HEK293 (cell line): ENCODE measurements around the gene ISY1.
A peak's percentile ranks its signal among the peaks of the same experiment; 100 is the strongest.

Source experiments
- CTCF ChIA-PET: fragments of 350-600 bp; formaldehyde crosslinking; extraction: SDS; loops from one replicate; lab custom pipeline; 2021; ENCODE audit warnings: antibody characterized with exemption; lab: Yijun Ruan, JAX
- POLR2A ChIA-PET: fragments of 300-600 bp; formaldehyde crosslinking; extraction: SDS; loops from one replicate; lab custom pipeline; 2020; ENCODE audit warnings: antibody characterized with exemption, inconsistent platforms; lab: Yijun Ruan, JAX
- H3K27ac ChIP-seq: fragments of 200-500 bp; sonication (Bioruptor generic); 2 replicates; pipeline ENCODE4 v1.5.1; 2014; ENCODE audit warnings: low read depth, low read length, control low read depth, inconsistent platforms; ENCODE audit errors: extremely low read depth
- H3K36me3 ChIP-seq, 2 experiments: fragments of 200-500 bp in 1 of 2; sonication (Bioruptor generic) in 1 of 2; 1 replicate in 1 of 2; 2 replicates in 1 of 2; pipeline ENCODE4 v1.5.1; 2014 to 2017; ENCODE audit warnings: inconsistent platforms in 2 of 2, low read length in 2 of 2; ENCODE audit not compliant: control insufficient read depth in 2 of 2, insufficient read depth in 1 of 2
- H3K4me1 ChIP-seq: fragments of 200-500 bp; sonication (Bioruptor generic); 2 replicates; pipeline ENCODE4 v1.5.1; 2014; ENCODE audit warnings: mild to moderate bottlenecking, low read length, inconsistent platforms; ENCODE audit not compliant: control insufficient read depth, insufficient read depth
- H3K4me3 ChIP-seq: 2 replicates; pipeline ENCODE4 v1.5.1; 2011; ENCODE audit warnings: low read depth, mild to moderate bottlenecking, control low read depth, low read length, moderate library complexity
- H3K9me3 ChIP-seq: fragments of 200-500 bp; sonication (Bioruptor generic); 2 replicates; pipeline ENCODE4 v1.5.1; 2014; ENCODE audit warnings: low read depth, low read length, inconsistent platforms; ENCODE audit not compliant: control insufficient read depth, insufficient read depth
- ATF2 ChIP-seq: fragments of 450-650 bp; formaldehyde crosslinking; IDR thresholded peaks from 2 replicates; pipeline ENCODE4 v1.5.1; 2016; ENCODE audit warnings: missing biosample characterization, missing genetic modification characterization, low read depth
- KLF7 ChIP-seq: fragments of 450-650 bp; formaldehyde crosslinking; IDR thresholded peaks from 2 replicates; pipeline ENCODE4 v1.5.1; 2016; ENCODE audit warnings: missing biosample characterization, missing genetic modification characterization, borderline replicate concordance
- PRDM4 ChIP-seq: fragments of 450-650 bp; formaldehyde crosslinking; IDR thresholded peaks from 2 replicates; pipeline ENCODE4 v1.5.1; 2017; ENCODE audit warnings: missing biosample characterization, missing genetic modification characterization
- RBAK ChIP-seq: fragments of 450-650 bp; formaldehyde crosslinking; IDR thresholded peaks from 2 replicates; pipeline ENCODE4 v1.5.1; 2016; ENCODE audit warnings: missing biosample characterization, missing genetic modification characterization
- REST ChIP-seq: fragments of 450-650 bp; formaldehyde crosslinking; IDR thresholded peaks from 2 replicates; pipeline ENCODE4 v1.5.1; 2016; ENCODE audit warnings: missing biosample characterization, missing genetic modification characterization
- SP3 ChIP-seq: fragments of 450-650 bp; formaldehyde crosslinking; IDR thresholded peaks from 2 replicates; pipeline ENCODE4 v1.5.1; 2016; ENCODE audit warnings: missing biosample characterization, missing genetic modification characterization
- ZFP3 ChIP-seq: fragments of 450-650 bp; formaldehyde crosslinking; IDR thresholded peaks from 2 replicates; pipeline ENCODE4 v1.5.1; 2016; ENCODE audit warnings: low read depth, missing biosample characterization, missing genetic modification characterization
- ZFP41 ChIP-seq: fragments of 450-650 bp; formaldehyde crosslinking; IDR thresholded peaks from 2 replicates; pipeline ENCODE4 v1.5.1; 2016; ENCODE audit warnings: missing biosample characterization, missing genetic modification characterization, borderline replicate concordance
- ZNF169 ChIP-seq: fragments of 450-650 bp; formaldehyde crosslinking; IDR thresholded peaks from 2 replicates; pipeline ENCODE4 v1.5.1; 2016; ENCODE audit warnings: missing biosample characterization, missing genetic modification characterization
- ZNF18 ChIP-seq: fragments of 450-650 bp; formaldehyde crosslinking; IDR thresholded peaks from 2 replicates; pipeline ENCODE4 v1.5.1; 2016; ENCODE audit warnings: missing biosample characterization, missing genetic modification characterization
- ZNF514 ChIP-seq: fragments of 450-650 bp; formaldehyde crosslinking; IDR thresholded peaks from 2 replicates; pipeline ENCODE4 v1.5.1; 2016; ENCODE audit warnings: missing biosample characterization, missing genetic modification characterization
- ZNF544 ChIP-seq: fragments of 450-650 bp; formaldehyde crosslinking; IDR thresholded peaks from 2 replicates; pipeline ENCODE4 v1.5.0; 2017; ENCODE audit warnings: missing biosample characterization, missing genetic modification characterization
- ZNF600 ChIP-seq: fragments of 450-650 bp; formaldehyde crosslinking; IDR thresholded peaks from 2 replicates; pipeline ENCODE4 v1.5.1; 2016; ENCODE audit warnings: missing biosample characterization, missing genetic modification characterization
- ZNF639 ChIP-seq: fragments of 450-650 bp; formaldehyde crosslinking; IDR thresholded peaks from 2 replicates; pipeline ENCODE4 v1.5.1; 2016; ENCODE audit warnings: missing biosample characterization, missing genetic modification characterization
- ZNF830 ChIP-seq: fragments of 450-650 bp; IDR thresholded peaks from 2 replicates; pipeline ENCODE4 v1.5.0; 2018; ENCODE audit warnings: missing biosample characterization, missing genetic modification characterization, low read depth, mild to moderate bottlenecking, moderate library complexity
- ZNF837 ChIP-seq: fragments of 450-650 bp; formaldehyde crosslinking; IDR thresholded peaks from 2 replicates; pipeline ENCODE4 v1.5.1; 2016; ENCODE audit warnings: missing biosample characterization, missing genetic modification characterization
- ZSCAN18 ChIP-seq: fragments of 450-650 bp; formaldehyde crosslinking; IDR thresholded peaks from 2 replicates; pipeline ENCODE4 v1.5.1; 2016; ENCODE audit warnings: missing biosample characterization, missing genetic modification characterization

Gene ISY1

GRCh38 chr3:129128357-129129155 lies 32.3 kb downstream of the ISY1 start (continued):
- TF ChIP-seq ZNF830 (tag by site-specific recombination) = no peak

GRCh38 chr3:129126726-129127280 lies 34.1 kb downstream of the ISY1 start:
- no peak overlapping the region for H3K27ac ChIP-seq
- H3K4me1 ChIP-seq = no peaks in the 10 kb centered on the region
- peaks cover 0 to 45% of the 10 kb centered on the region in 2 experiments; a peak in 1 of 3 replicates for H3K36me3 ChIP-seq
- no peaks in the 10 kb centered on the region for H3K9me3 ChIP-seq
- TF ChIP-seq ZNF837 (tag by site-specific recombination) (no peak), PRDM4 (no peak), ZNF169 (tag by site-specific recombination) (no peak), RBAK (no peak), ATF2 (tag by site-specific recombination) (no peak), ZFP41 (tag by site-specific recombination) (no peak), ZFP3 (tag by site-specific recombination) (no peak), ZNF514 (tag by site-specific recombination) (no peak), ZNF544 (no peak)
- TF ChIP-seq, all 188 proteins: peak for 0
- ChIA-PET POLR2A (no interaction called here), CTCF (interaction anchor here (0.6 kb wide), 1 partner anchor 116 kb away, joined by 3 read pairs; no protein-coding TSS in a partner anchor)
- H3K4me3 ChIP-seq = no peak overlapping the region

GRCh38 chr3:129123314-129124060 lies 37.4 kb downstream of the ISY1 start:
- no peaks in the 10 kb centered on the region for H3K9me3 ChIP-seq
- ChIA-PET CTCF (interaction anchor here (0.5 to 0.7 kb wide), 2 partner anchors 12 to 38 kb away, joined by 3 read pairs; no protein-coding TSS in a partner anchor), POLR2A (no interaction called here)
- peaks cover 0 to 14% of the 10 kb centered on the region in 2 experiments; a peak in 1 of 3 replicates for H3K36me3 ChIP-seq
- H3K27ac ChIP-seq = no peak overlapping the region
- H3K4me1 ChIP-seq = peaks cover 9% of the 10 kb centered on the region
- H3K4me3 ChIP-seq = no peak overlapping the region
- TF ChIP-seq ZNF18 (no peak), ZNF600 (tag by site-specific recombination) (peak; percentile 56), ZNF837 (tag by site-specific recombination) (no peak), ZSCAN18 (tag by site-specific recombination) (no peak), ZFP3 (tag by site-specific recombination) (no peak), REST (tag by site-specific recombination) (no peak), SP3 (tag by site-specific recombination) (no peak), KLF7 (tag by site-specific recombination) (no peak), ZNF639 (tag by site-specific recombination) (no peak)
